Stimulated activated CD8-positive, alpha-beta memory T cell treated with anti-CD3 and anti-CD28 coated beads, Interleukin-7, amount 100 ng/mL, for 24 hours (primary cell): ENCODE results near the gene NDUFB10.
"Not testable (repeated sequence)": the region's sequence is repeated elsewhere in the genome, so short reads cannot be mapped to it uniquely, and the experiment has no call there.

Experiments used
- DNase-seq: peaks from one replicate; pipeline ENCODE4 v3.0.0-alpha.2; 2020; ENCODE audit warnings: low read depth

Gene NDUFB10

GRCh38 chr16:1946495-1947368 lies 12.6 kb upstream of the NDUFB10 start:
- no peak for DNase-seq

DNA sequence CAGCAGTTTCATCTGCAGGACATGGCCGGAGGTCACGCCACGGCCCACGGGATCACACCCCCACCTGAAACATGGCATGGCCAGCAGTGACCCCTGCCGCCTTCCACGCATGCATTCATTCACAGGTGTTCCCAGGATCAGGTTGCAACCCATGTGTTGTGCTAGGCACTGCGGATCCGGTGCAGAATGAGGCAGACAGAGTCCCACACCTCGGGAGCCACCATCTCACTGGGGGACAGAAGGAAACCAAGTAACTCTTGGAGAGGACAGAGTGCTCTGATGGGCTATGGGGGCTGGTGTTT lies 12.0 kb upstream of the NDUFB10 start:
- DNase-seq: no peak

DNA sequence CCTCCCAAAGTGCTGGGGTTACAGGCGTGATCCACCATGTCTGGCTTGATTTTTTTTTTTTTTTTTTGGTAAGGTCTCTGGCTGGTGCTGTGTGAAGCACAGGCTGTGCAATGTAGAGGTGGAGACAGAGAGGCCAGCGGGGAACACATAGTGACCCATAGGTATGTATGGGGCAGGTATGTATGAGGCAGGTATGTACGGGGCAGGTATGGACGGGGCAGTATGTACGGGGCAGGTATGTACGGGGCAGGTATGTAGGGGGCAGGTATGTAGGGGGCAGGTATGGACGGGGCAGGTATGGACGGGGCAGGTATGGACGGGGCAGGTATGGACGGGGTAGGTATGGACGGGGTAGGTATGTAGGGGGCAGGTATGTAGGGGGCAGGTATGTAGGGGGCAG lies 9.8 kb upstream of the NDUFB10 start:
- DNase-seq: no peak

DNA sequence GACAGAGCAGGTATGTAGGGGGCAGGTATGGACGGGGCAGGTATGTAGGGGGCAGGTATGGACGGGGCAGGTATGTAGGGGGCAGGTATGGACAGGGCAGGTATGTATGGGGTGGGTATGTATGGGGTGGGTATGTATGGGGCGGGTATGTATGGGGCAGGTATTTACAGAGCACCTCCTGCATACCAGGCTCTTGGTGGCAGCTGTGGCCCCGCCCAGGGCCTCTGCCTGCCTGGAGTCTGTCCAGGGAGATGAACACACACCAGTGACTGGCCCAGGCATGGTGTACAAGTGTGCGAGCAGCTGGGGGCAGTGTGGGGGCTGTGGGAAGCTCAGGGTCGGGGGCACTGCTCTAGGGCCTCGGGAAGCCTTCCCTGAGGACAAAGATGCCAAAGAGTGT lies 9.3 kb upstream of the NDUFB10 start:
- DNase-seq: no peak

DNA sequence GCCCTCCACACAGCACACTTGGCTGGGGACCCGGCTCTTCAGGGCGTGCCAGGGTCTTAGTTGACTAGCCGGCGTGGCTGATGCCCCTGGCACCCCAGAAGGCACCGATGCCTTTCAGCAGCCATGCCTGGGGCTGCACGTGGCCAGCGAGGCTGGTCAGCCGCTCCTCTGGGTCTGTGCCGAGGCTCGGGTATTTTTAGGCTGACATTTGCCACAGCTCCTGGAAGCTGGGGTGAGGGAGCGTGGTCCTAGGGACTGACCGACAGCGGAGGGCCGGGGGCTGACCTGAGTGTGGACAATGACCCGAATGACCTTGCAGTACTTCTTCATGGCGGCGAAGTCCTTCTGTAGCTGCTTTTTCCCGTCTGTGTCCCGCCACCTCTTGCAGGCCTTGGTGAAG lies 8.8 kb upstream of the NDUFB10 start:
- DNase-seq: no peak

DNA sequence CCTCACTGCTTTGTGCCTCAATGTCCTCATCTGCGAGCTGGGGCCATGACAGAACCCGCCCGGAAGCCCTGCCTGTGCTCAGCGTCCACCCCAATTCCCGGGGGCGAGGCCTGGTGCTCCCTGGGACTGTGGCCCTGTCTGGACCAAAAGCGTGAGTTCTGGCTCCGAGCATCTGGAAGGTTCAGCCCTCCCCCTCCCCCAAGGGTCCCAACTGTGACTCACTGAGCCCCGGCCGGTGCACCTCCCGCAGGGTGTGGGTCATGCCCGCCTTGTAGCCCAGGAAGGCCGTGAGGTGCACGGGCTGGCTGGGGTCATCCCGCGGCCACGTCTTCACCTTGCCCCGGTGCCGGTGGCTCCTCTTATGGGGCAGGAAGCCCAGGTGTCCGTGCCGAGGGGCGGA lies 5.6 kb upstream of the NDUFB10 start:
- no peak for DNase-seq

GRCh38 chr16:1957434-1958142 lies 1.8 kb upstream of the NDUFB10 start:
- not testable (repeated sequence) for DNase-seq

DNA sequence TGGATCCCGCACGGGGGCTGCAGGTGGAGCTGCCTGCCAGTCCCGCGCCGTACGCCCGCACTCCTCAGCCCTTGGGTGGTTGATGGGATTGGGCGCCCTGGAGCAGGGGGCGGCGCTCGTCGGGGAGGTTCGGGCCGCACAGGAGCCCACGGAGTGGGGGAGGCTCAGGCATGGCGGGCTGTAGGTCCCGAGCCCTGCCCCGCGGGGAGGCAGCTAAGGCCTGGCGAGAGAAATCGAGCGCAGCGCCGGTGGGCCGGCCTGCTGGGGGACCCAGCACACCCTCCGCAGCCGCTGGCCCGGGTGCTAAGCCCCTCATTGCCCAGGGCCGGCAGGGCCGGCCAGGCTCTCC lies 1.2 kb upstream of the NDUFB10 start:
- DNase-seq: not testable (repeated sequence)

- DNase-seq: no peak
Measured at GRCh38 chr16:1958715-1959268, 546 bp upstream of the NDUFB10 start.

- DNase-seq: no peak
Measured at GRCh38 chr16:1960665-1961630, 1.6 kb downstream of the NDUFB10 start.

- DNase-seq: no peak
Measured at GRCh38 chr16:1961651-1962067, 2.3 kb downstream of the NDUFB10 start.

GRCh38 chr16:1962161-1963153 lies 3.1 kb downstream of the NDUFB10 start:
- DNase-seq: not testable (repeated sequence)

- DNase-seq: no peak
Measured at GRCh38 chr16:1963806-1964505, 4.6 kb downstream of the NDUFB10 start.

DNA sequence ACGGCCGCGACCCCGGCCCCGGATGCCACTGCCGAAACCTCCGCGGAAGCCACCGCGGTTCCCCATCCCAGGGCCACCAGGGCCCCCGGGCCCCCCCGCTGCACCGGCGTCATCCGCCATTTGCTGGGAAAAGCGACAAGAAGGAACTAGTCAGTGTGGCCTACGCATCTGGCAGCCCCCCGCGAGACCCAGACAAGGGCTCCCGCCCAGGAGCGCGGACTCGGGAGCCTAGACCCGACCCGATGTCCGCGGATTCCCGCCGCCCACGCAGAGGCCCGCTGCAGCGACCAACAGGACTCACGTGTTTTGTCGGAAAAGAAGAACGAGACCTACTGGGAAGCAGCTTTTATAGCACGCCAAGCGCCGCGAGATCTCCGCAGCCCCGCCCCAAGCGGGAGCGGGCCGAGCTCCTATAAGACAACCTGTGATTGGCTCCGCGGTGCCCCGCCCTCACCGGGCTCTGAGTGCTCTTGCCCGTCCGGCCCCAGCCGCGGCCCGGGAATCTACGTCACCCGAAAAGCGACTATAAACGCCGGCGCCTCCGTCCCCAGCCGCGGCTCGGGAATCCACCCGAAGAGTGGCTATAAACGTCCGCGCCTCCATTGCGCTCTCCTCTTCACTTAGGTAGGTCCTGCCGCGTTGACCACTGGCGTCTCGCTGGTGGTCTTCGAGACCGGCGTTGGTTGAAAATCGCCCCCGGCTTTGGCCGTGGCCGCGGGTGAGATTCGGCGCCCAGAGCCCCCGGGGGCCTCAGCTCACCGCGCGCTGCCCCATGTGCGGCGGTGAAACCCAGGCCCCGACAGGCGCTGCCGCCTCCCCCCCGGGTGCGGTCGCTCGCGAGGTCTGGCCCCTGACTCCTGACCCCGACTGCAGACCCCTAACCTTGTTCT lies 5.4 kb downstream of the NDUFB10 start, which contains the start of gene RPS2:
Gene RPS2, minus strand, starts transcription at position 321 of the 890 bp plus-strand sequence. Its CDS starts 201 bp downstream, at position 120.
- DNase-seq: peak; percentile 90

DNA sequence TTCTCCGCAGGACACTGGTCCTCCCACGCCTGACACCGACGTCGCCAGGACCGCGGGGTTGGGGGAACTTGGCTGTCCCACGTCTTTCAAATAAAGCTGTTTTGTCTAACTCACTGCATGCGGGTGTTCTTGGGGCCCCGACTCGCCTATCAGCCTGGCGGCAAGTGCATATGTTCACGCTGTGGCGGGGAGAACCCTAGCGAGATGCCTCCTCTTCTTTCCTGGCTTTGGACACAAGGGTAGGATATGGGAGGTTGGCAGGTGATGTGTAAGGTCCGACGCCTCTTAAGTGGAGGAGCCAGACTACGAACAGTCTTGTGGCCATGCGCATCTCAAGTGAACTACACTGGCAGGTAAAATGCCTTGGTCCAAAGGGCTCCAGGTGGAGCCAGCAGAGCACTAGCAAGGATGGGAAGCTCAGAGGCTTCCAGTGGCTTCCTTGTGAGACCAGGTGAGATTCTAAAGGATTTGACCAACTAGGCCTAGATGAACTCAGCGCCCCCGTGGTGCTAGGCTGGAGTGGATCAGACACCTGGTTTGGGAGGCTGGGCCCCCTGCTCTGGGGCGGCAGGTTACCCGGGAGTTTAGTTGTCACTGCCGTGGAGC lies 6.2 kb downstream of the NDUFB10 start:
- no peak for DNase-seq

- DNase-seq: no peak
Measured at GRCh38 chr16:1966460-1966859, 7.1 kb downstream of the NDUFB10 start, which contains the start of gene RNF151. Gene RNF151 (plus strand): TSS chr16:1966856. CDS start chr16:1966882, 26 bp downstream.

- DNase-seq: no peak
Measured at GRCh38 chr16:1968146-1968953, 9.0 kb downstream of the NDUFB10 start.
